HG03520 (cell line): Measurements from ENCODE around the gene DENND1A.

ENCODE experiments used
- ATAC-seq: cut with Tn5 transposase; IDR thresholded peaks from one replicate; pipeline ENCODE4 v1.9.1; 2021; ENCODE audit warnings: mild to moderate bottlenecking, moderate library complexity; ENCODE audit not compliant: unreplicated experiment

DENND1A gene

DNA sequence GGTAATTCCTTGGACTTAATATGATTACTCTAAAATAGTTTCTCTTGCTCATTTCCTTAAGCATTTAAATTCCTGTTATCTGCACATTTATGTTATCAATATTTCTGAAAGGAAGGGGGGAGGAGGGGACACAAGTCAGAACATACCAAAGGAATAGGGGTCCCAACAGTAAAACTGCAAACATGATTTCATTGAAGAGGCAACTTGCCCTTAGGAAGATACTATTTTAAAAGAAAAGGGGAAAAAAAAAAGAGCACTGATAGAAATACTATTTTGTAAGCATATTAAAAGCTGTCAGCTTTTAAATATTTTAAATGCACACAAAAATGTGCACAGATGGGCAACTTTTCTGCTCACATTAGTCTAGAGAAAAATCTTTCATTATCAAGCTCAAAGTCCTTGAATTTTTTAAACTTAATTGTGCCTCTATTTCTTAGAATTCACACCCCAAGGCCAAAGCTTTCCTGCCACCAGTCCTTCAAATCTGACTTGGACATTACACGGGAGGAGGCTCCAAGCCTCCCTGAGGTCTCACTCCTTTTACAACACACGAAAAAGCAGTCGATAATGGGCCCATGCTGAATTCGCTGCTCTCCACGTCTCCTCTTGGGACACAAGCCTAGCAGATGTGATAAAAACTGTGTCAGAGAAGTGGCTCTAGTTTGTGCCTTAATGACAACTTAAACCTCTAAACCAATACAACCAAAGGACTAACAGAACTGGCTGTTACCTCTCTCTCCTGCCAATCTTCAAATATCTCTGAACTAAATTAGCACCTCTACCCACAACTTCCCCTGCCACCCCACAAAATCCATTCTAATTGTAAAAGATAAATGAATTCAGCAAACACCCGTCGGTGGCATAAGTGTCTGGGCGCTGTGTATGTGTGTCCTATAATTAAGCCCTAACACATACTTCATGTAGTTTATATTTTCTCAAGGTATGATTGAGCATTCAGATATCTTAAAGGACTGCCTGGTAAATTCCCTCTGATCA lies 154.3 kb downstream of the DENND1A start:
- no peak for ATAC-seq

DNA sequence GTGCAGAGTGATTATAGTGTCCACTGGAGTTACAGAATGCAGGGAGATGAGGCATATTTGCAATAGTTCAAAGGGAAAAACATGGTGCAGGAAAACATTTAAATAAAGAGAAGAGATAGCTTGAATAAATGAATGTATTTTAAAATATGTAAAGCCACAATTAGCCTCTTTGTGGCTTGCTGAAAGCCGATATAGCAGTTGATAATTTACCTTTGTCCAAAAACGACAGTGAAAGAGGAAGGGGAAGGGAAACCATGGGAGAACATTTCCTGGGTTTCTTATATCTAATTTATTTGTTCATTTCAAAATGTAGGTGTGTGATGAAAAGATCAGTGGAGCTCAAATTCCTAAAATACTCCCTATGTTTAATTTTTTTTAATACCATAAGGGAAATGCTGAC lies 156.1 kb downstream of the DENND1A start:
- no peak for ATAC-seq

DNA sequence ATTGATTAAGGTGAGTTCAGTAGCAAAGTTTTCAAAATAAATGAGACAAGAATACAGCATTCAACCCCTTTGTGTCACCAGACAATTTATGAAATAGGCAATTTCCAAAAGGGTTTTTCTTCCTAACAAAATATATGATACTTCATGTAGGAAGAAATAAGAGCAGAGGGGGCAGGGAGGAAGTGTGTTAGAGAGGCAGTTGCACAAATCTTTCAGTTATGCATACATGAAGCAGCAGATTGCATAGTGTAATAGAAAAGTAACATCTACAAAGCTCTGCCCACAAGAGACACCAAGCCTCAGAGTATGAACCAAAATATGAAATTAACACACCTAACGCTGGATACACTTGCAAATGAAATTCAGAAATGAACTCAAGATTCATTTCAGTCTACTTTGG lies 157.0 kb downstream of the DENND1A start:
- no peak for ATAC-seq

DNA sequence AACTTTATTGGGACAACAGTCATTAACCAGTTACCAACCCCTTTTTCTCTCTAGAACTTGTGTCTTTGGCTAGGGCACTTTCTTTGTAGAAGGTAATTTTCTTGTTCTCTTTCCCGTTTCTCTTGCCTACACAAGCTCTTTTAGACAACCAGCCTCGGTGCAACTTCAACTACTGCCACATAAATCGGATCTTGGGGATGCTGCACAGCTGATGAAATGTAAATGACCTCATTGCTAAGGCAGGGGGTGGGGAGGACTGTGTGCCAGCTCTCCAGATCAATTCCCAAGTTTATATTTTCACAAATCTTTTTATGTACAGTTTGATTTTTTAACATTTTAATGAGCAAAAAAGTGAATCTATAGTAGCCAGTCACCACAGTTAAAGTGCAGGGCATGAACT lies 157.6 kb downstream of the DENND1A start:
- no peak for ATAC-seq

DNA sequence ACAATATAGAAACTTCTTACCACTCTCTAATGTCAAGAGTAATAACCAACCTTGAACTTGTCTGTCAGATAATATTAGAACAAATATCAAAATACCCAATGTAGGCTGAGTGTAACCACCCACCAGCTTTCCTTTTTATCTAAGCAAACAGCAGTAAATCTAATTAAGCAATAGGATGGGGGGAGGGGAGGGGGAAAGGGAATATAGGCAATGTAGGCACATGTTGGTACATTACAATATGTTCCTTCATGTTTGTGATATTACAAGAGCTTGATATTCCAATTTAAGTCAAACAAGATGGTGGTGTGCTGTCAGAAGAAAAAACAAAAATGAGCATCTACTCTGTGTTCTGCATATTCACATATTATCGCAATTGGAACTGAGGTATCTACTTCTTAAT lies 158.2 kb downstream of the DENND1A start:
- ATAC-seq = no peak

DNA sequence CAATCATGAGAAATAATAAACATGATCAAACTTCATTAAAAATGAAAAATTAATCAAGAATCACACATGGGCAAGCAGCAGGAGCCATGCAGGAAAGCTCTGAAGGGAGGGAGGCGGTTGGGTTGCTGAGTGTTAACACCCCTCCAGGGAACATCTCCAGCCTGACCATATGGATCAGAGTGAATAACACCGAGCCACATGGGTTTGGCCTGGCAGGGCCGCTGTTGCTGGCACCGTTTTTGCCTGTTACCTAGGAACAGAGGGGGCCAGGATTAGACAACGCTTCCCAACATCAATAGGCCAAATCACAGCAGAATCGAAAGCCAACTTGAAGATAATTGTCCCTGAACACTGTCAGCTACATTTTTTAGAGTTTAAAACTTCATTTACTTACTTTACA lies 160.2 kb downstream of the DENND1A start:
- ATAC-seq = no peak

- no peak for ATAC-seq
These were observed 165.9 kb downstream of the DENND1A start for GRCh38 chr9:123763910-123764588.

DNA sequence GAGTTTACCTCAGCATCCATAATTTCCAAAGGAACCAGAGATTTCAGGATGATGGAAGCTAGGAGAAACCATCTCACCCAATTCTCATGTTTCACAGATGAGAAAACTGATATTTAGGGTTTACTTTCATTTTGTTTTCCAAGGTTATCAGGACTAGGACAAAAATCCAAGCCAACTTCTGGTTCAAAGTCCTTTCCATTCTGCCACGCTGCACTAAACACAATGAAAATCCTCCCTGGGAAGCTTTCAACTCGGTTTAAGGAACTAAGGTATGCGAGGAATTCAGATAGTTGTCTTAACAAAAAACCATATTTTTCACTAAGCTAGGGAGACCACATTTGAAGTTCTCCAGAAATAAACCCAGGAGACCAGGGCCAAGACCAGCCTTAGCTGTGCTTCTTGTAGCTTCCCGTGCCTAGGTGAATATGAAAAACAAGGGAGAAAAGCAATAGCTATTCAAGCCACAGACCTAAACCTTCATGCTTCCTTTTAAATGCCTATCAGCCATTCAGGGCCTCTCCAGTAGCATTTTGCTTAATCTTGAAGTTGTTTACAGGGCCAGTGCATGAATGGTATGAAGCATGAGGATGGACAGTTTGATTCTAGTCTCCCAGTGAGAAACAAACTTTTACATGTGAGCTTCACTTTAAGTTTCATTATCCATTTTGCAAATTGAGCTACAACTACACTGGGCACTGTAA lies 167.9 kb downstream of the DENND1A start:
- no peak for ATAC-seq

DNA sequence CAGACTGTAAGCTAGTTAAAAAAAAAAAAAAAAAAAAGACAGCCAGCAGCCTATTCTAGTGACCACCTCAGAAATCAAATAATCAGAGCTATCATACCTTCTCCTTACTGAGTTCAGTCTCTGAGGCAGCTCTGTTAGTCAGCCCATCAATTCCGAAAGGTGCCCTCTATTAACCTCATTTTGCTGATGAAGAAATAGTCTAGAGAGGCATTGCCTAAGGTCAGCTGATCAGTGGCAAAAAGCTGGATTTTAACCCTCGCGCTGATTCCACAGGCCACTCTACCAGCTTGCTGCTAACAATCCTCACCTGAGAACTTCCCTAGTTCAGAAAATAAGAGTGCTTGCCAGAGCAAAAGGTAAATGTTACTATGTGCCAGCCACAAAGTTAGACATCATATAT lies 172.0 kb downstream of the DENND1A start:
- no peak for ATAC-seq

GRCh38 chr9:123757547-123757946 lies 172.4 kb downstream of the DENND1A start:
- ATAC-seq = no peak

DNA sequence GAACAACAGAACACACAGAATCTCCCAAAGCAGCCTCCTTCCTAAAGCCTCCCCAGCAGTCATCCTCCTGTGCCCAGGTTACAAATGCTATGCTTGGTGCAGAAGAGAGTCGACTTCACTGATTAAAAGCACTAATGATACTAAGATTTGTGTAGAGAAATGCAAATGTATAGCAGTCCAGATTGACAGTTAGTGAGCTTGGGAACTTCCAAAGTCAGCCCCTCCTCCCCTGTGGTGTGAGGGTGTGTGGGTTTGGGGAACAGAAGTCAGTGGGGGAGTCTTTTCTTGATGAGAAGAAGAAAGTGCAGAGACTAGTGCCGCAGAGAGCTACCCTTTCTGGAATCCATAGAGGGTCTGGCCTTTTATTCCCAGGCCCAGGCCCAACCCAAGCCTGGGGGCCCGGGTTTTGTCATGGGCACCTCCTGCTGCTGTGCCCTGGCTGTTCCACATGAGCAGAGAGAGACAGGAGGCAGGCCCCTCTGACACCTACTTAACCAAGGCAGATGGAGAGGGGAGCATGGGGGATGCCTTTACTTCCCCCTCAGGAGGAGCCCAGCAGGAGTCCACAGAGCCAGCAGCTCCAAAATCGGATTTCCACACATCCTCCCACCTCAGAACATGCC lies 173.3 kb downstream of the DENND1A start:
- ATAC-seq = no peak

- ATAC-seq = no peak
These were observed 176.2 kb downstream of the DENND1A start for GRCh38 chr9:123753669-123754258.

GRCh38 chr9:123753016-123753415 lies 176.9 kb downstream of the DENND1A start:
- ATAC-seq = no peak

GRCh38 chr9:123749580-123750202 lies 180.2 kb downstream of the DENND1A start:
- ATAC-seq = no peak

DNA sequence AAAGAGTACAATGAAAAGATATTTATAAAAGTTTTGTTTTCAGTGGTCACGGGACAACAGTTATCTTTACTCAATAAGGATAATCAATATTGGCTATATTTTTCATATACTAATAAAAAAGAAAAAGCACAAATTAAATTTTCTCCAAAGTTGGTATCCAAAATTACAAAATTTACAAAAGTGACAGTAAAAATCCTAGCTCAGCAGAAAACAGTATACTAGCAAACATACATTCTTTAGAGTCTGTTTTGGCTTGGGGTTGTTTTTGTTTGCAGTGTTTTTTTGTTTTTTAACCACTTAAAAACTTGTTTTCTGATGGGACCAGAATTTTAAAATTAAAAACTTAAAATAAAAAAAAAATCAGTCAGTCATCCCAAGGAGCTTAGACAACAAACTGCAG lies 183.2 kb downstream of the DENND1A start:
- ATAC-seq = no peak

- no peak for ATAC-seq
These were observed 184.0 kb downstream of the DENND1A start for GRCh38 chr9:123745933-123746332.

DNA sequence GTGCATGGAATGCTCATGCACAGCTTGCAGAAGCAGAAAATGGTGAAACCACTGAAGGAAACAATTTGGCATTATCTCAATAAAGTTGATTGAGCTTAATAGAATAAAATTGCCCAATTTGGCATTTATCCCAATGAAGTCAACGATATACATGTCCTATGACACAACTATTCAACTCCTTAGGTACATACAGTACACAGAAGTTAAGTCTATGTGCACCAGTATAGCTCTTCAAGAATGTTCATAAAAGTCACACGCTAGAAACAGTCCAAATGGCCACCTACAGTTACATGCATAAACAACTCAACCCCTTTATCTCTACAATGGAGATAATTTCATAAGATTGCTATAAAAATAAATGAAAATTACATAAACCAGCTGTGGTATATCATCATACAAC lies 184.5 kb downstream of the DENND1A start:
- ATAC-seq = no peak

- no peak for ATAC-seq
These were observed 186.2 kb downstream of the DENND1A start for GRCh38 chr9:123743737-123744136.

GRCh38 chr9:123742009-123742767 lies 187.7 kb downstream of the DENND1A start:
- no peak for ATAC-seq
